Hippocampal formation (tissue), 2 donors: Measurements from ENCODE around the gene SH3BP4.

Experiments used
- DNase-seq, 2 donors: peaks; one replicate each; lab custom pipeline; 2025; lab: John Stamatoyannopoulos, UW

Gene SH3BP4

DNA sequence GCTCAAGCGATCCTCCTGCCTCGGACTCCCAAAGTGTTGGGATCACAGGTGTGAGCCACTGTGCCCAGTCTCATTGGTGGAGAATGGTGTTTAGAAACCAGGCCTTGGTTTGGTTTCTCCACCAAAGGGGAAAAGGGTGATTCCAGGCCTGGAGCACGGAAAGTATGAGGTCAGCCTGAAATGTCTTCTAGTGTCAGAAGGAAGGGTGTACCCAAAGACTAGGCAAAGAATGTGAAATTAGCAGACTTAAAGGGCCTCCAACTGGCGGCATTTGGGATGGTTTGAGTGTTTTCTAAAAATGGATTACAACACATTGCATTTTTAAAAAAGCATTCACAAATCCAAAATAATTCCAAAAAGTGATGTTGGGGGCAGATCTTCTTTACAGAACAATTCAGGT is 139.6 kb downstream of the SH3BP4 start:
- DNase-seq = no peak

DNA sequence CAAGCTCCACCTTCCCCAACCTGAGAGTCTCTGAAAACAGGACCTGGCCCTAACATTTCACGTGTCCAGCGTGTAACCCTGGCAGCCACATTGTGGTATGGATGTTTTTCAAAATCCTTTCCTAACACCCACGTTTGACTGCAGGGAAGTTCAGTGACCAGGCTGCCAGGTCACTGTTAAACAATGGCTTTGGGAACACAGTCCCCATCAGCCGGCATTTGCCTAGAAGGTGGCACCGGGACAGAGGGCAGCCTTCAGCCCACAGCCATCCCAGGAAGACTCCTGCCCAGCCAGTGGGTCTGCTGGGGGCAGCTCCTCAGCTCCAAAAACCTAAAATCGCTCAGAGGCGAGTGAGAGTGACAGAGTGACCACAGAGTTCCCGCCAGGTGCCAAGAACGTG is 140.2 kb downstream of the SH3BP4 start:
- DNase-seq = no peak

DNA sequence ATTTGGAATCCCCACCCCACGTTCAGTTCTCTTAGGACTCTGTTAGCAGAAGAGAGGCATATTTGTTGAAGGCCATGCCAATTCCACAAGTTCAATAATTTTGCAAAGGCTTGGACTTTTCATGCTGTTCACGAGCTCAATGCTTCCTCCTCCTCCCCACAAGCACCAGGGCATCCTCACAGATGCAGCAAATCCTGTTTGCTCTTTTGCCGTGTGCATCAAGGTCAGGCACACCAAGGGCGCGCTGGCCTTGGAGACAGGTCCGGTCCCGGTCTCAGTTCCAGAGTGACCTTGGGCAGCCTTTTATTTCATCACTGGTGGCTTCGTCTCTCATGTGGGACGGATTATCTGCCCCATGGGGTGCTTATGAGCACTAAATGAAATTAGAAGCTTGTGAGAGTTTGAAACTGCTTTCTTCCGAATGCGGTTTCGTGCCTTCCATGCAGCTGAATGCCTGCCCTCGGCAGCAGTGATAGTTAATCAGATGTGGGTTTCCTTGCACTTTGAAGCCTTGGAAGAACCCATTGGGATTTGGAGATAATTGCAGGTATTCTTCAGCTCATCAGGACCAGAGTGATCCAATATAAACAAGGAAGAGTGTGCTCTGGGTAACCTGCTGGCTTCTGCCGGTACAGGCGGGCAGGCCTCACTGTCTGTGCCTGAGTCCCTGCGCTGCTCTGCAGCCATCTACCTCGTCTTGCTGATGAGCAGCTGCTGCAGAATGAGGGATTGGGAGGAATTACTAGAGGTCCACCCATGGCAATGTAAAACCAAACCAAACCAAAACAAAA is 140.8 kb downstream of the SH3BP4 start:
- no peak for DNase-seq

DNA sequence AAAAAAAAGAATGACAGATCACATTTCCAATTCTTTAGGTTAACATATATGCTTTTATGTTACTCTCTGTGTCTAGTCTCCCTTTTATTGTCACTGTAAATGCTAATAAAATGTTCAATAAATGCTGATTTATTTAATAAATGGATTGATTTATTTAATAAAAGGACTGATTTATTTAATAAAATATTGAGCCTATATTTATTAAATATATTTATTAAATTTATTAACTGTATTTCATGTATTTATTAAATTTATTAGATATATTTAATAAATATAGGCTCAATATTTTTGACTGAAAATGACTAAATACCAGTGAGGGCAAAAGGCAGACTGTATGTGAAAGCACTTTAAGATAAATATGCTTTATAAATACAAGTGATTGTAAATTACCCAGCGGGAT is 142.6 kb downstream of the SH3BP4 start:
- DNase-seq = no peak

DNA sequence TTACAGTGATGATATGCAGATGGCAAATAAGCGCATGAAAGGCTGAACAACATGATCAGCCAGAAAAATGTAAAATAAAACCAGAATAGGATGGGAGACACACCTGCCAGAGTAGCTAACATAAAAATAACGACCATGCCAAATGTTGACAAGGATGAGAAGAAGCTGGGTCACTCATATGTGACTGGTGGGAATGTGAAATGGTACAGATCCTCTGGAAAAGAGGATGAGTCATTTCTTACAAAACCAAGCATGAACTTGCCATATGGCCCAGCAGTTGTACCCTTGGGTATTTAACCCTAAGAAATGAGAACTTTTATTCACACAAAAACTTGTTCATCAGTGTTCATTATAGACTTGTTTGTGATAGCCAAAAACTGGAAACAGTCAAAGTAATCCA is 143.8 kb downstream of the SH3BP4 start:
- DNase-seq = no peak

DNA sequence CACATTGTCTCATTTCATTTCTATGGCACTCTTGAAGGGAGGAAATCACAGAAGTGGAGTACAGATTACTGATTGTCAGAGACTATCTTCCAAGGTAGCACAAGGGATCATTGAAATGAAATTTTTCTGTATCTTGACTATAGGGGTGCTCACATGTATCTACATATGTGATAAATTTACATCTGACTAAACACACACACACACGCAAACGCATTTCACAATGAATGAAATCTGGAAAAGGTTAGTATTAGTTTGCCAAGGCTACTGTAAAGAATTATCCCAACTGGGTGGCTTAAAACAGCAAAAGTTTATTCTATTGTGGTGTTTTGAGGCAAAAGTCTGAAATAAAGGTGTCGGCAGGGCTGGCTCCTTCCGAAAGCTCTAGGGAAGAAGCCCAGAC is 144.6 kb downstream of the SH3BP4 start:
- DNase-seq = no peak

DNA sequence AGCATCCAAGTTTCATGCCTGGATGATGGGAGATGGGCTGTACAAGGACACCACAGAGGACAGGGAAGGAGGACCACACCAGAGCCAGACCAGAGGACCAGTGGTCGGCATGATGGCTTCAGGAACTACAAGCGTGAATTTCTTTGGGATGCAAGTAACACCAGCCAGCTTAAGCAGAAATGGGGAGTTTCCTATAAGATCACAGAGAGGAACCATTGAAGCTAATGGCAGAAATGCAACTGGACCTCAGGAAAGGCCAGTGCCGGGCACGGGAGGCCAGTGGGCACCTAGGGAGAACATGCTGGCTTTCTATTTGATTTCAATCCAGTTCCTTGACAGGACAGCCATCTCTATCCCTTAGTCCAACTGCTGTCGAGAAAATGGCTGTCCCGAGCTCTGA is 145.4 kb downstream of the SH3BP4 start:
- DNase-seq = no peak

DNA sequence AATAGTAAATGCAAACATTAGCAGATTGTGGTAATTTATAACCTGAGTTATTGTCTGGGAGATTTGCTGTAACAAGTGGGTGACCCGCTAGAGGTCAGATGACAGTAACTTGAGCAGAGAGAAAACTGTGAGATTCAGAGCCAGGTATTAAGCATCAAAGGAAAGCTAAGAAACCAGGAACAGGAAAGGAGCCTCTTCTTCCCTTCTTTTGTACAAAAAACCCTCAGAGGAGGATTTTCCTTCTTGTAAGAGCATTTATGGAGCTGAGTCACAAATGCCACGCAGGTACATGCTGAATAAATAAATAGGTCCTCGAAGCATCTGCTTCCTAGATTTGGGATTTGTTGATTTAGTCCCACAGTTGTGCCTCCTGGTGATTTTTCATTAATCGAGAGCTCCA is 146.5 kb downstream of the SH3BP4 start:
- no peak for DNase-seq

DNA sequence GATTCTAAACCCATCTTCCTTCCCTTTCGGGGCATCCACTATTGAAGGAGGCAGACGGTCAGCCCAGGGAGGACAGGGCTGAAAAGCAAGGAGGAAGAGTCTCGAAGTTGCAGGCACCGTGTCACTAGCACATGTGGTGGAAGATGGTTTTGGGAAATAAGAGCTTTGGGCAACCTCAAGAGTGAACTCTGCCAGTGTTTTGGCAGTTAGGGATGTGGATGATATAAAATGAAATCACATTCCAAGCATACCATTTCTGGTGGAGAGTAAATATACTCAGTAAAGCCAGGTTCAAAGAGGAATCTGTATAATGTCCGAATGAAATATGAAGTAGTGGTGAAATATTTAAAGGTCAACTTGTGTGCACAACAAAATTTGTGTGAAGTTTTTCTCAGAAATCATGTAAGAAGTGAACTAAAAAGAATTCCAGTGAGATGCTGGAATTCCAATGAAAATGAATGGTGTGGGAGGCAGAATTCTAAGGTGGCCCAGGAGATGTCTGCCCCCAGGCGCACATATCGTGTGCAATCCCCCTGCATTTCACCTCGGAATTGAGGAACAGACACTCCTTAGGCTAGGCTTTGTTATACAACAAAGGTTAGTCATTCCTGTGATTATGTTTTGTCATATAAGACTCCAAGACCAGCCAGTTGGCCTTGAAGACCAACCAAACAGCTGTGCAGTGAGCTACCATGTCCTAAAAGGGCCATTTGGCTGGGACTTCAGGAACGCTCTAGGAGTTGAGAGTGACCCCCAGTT is 147.1 kb downstream of the SH3BP4 start:
- no peak for DNase-seq

DNA sequence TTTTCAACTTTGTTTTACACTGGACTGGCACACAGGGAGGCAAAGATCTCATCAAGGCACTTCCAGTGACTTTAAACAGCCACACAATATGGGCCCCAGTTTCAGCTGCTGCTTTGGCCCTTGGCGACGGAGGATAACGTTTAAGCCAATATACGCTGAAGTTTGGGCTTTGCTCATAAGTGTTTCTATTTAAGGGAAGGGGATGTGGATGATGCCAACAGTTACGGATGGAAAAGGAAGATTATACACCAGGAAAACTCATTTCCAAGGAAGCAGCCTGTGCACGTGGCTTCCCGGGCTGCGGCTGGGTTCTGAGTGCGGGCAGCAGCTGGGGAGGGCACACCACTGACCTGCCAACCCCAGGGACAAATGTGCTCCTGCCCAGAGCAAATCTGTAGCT is 151.1 kb downstream of the SH3BP4 start:
- DNase-seq = no peak
